Vagina (tissue), 2 donors: ENCODE measurements around the gene C1orf105. TPM values are rescaled to one million over a fixed set of nuclear protein-coding genes. Genes with fewer than 3 reads are reported as not detected.

ENCODE experiments used
- DNase-seq, 2 donors: peaks; one replicate each; pipeline ENCODE4 v3.0.0-alpha.2; 2017; ENCODE audit errors: extremely low spot score in 2 of 2
- H3K27ac ChIP-seq: fragments of 200-600 bp; sonication (generic); one replicate; pipeline ENCODE4 v1.5.1; 2019
- H3K27me3 ChIP-seq: fragments of 200-600 bp; sonication (generic); one replicate; pipeline ENCODE4 v1.5.1; 2019
- H3K36me3 ChIP-seq, 2 donors: fragments of 200-600 bp; sonication (generic); one replicate each; pipeline ENCODE4 v1.5.1; 2017 to 2019
- H3K4me1 ChIP-seq: fragments of 200-600 bp; sonication (generic); one replicate; pipeline ENCODE4 v1.5.1; 2019
- H3K4me3 ChIP-seq, 2 donors: fragments of 200-600 bp; sonication (generic); 1 replicate in 1 of 2; 2 replicates in 1 of 2; pipeline ENCODE4 v1.5.1; 2016 to 2019
- H3K9me3 ChIP-seq: fragments of 200-600 bp; sonication (generic); one replicate; pipeline ENCODE4 v1.5.1; 2019
- CTCF ChIP-seq, 3 experiments: fragments of 450-650 bp in 2 of 3; fragments of 200-600 bp in 1 of 3; sonication (generic) in 1 of 3; IDR thresholded peaks; one replicate each; pipeline ENCODE4 v1.5.1; 2017 to 2019; ENCODE audit warnings: antibody characterized with exemption in 3 of 3, mild to moderate bottlenecking in 2 of 3, moderate library complexity in 2 of 3
- POLR2A ChIP-seq, 2 donors: fragments of 450-650 bp; IDR thresholded peaks; one replicate each; pipeline ENCODE4 v1.6.1; 2017; ENCODE audit warnings: antibody characterized with exemption in 2 of 2, mild to moderate bottlenecking in 2 of 2, moderate library complexity in 2 of 2
- POLR2AphosphoS5 ChIP-seq, 2 donors: sonication (generic); formaldehyde crosslinking; IDR thresholded peaks; one replicate each; pipeline ENCODE4 v1.9.0; 2017; ENCODE audit warnings: antibody characterized with exemption in 2 of 2, mild to moderate bottlenecking in 2 of 2, low read depth in 1 of 2; ENCODE audit not compliant: insufficient read depth in 1 of 2
- intact Hi-C: fragments of 100-400 bp; cut with DNase I; formaldehyde crosslinking; loops from one replicate; pipeline ENCODE4 v1.15.1; 2023
- total RNA-seq: library from RNA; depleted of rRNA; stranded (reverse); fragments of >200 nt; gene quantifications from one replicate; pipeline ENCODE4 v1.2.3, GENCODE V29; 2016

The C1orf105 gene
- total RNA-seq, 1 donor from 2014 or later, result not detected

- no peaks in the 10 kb centered on the region for H3K9me3 ChIP-seq
- DNase-seq, result no peak
- no peaks in the 10 kb centered on the region for H3K27me3 ChIP-seq
- H3K27ac ChIP-seq, result no peak overlapping the region
- H3K36me3 ChIP-seq, result no peaks in the 10 kb centered on the region
- TF ChIP-seq POLR2AphosphoS5 (IDR thresholded peaks at IDR 0.05; ENCODE audit: insufficient read depth in 1 of 2, low read depth in 1 of 2) (no peak), CTCF (IDR thresholded peaks at IDR 0.05) (no peak), POLR2A (IDR thresholded peaks at IDR 0.05) (no peak)
- H3K4me3 ChIP-seq, result peak overlapping the region in 1 of 2 donors; percentile 99
- intact Hi-C loops, result loop anchor here (10.0 kb wide), 1 partner anchor 438 kb away; no protein-coding TSS in a partner anchor
- peaks cover 31% of the 10 kb centered on the region for H3K4me1 ChIP-seq
Measured at GRCh38 chr1:172442404-172442803, 21.9 kb downstream of the C1orf105 start.

GRCh38 chr1:172442843-172443565 lies 22.5 kb downstream of the C1orf105 start:
- Histone ChIP-seq H3K27ac (peak overlapping the region; percentile 91), H3K4me3 (peak overlapping the region; percentile 92 to 99), H3K9me3 (no peaks in the 10 kb centered on the region), H3K27me3 (no peaks in the 10 kb centered on the region), H3K36me3 (no peaks in the 10 kb centered on the region), H3K4me1 (peaks cover 31% of the 10 kb centered on the region)
- intact Hi-C loops, result loop anchor here (10.0 kb wide), 1 partner anchor 438 kb away; no protein-coding TSS in a partner anchor
- DNase-seq, result no peak
- TF ChIP-seq POLR2A (IDR thresholded peaks at IDR 0.05), result no peak
- TF ChIP-seq CTCF (IDR thresholded peaks at IDR 0.05), result no peak
- TF ChIP-seq POLR2AphosphoS5 (IDR thresholded peaks at IDR 0.05; ENCODE audit: insufficient read depth in 1 of 2, low read depth in 1 of 2), result no peak

- Histone ChIP-seq H3K4me3 (peak within 1 kb of the TSS; percentile 92 to 99), H3K27me3 (no peaks in the 10 kb centered on the region), H3K4me1 (peaks cover 31% of the 10 kb centered on the region), H3K9me3 (no peaks in the 10 kb centered on the region), H3K36me3 (no peaks in the 10 kb centered on the region), H3K27ac (peak within 1 kb of the TSS; percentile 91)
- TF ChIP-seq POLR2AphosphoS5 (IDR thresholded peaks at IDR 0.05; ENCODE audit: insufficient read depth in 1 of 2, low read depth in 1 of 2), result peak; percentile 59 to 74
- no peak for TF ChIP-seq POLR2A (IDR thresholded peaks at IDR 0.05)
- TF ChIP-seq CTCF (IDR thresholded peaks at IDR 0.05), result peak; percentile 71 to 79 (median 72)
- DNase-seq, result no peak
- intact Hi-C loops, result loop anchor here (10.0 kb wide), 1 partner anchor 439 kb away; no protein-coding TSS in a partner anchor
Measured at GRCh38 chr1:172443666-172444453, 23.4 kb downstream of the C1orf105 start, which contains the start of gene PIGC. PIGC (minus strand) TSS chr1:172444069; CDS start chr1:172442622, 1,447 bp downstream.

- Histone ChIP-seq H3K4me1 (peaks cover 21% of the 10 kb centered on the region), H3K9me3 (no peaks in the 10 kb centered on the region), H3K36me3 (no peaks in the 10 kb centered on the region), H3K27ac (no peak overlapping the region), H3K4me3 (no peak overlapping the region), H3K27me3 (no peaks in the 10 kb centered on the region)
- DNase-seq, result no peak
- no peak for TF ChIP-seq POLR2A (IDR thresholded peaks at IDR 0.05)
- TF ChIP-seq POLR2AphosphoS5 (IDR thresholded peaks at IDR 0.05; ENCODE audit: insufficient read depth in 1 of 2, low read depth in 1 of 2), result no peak
- TF ChIP-seq CTCF (IDR thresholded peaks at IDR 0.05), result no peak
- intact Hi-C loops, result loop anchor here (10.0 kb wide), 1 partner anchor 442 kb away; no protein-coding TSS in a partner anchor
Measured at GRCh38 chr1:172446547-172446946, 26.1 kb downstream of the C1orf105 start.
